OCI-LY1 (cell line): ENCODE results near the gene DHRS9.

Experiments used
- EZH2 ChIP-seq: fragments of 200-600 bp; sonication (generic), shearing (Covaris generic); IDR thresholded peaks from 2 replicates; pipeline ENCODE4 v1.8.0; 2017; ENCODE audit warnings: borderline replicate concordance, mixed run types, mild to moderate bottlenecking, antibody characterized with exemption, low read length, moderate library complexity, mixed read lengths
- TF ChIP-seq, protein P1 (sequence below): fragments of 200-600 bp; sonication (generic), shearing (Covaris generic); IDR thresholded peaks from 2 replicates; pipeline ENCODE4 v1.5.1; 2017; ENCODE audit warnings: mild to moderate bottlenecking, antibody characterized with exemption, low read length, moderate library complexity, mixed read lengths

- TF ChIP-seq, protein P1, sequence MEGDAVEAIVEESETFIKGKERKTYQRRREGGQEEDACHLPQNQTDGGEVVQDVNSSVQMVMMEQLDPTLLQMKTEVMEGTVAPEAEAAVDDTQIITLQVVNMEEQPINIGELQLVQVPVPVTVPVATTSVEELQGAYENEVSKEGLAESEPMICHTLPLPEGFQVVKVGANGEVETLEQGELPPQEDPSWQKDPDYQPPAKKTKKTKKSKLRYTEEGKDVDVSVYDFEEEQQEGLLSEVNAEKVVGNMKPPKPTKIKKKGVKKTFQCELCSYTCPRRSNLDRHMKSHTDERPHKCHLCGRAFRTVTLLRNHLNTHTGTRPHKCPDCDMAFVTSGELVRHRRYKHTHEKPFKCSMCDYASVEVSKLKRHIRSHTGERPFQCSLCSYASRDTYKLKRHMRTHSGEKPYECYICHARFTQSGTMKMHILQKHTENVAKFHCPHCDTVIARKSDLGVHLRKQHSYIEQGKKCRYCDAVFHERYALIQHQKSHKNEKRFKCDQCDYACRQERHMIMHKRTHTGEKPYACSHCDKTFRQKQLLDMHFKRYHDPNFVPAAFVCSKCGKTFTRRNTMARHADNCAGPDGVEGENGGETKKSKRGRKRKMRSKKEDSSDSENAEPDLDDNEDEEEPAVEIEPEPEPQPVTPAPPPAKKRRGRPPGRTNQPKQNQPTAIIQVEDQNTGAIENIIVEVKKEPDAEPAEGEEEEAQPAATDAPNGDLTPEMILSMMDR: no peak
- no peak for TF ChIP-seq EZH2
Observed at GRCh38 chr2:169082995-169083394, 13.6 kb downstream of the DHRS9 start.
